H4 (cell line): Measurements from ENCODE around the gene RCC2. TPM values are rescaled to one million over a fixed set of nuclear protein-coding genes. Genes with fewer than 3 reads are reported as not detected.

Experiments used
- DNase-seq: peaks from one replicate; pipeline ENCODE4 v3.0.0-alpha.2; 2015; ENCODE audit warnings: low spot score
- total RNA-seq: library from RNA; depleted of rRNA; stranded (reverse); fragments of >200 nt; shearing (Covaris generic); gene quantifications from 2 replicates; pipeline ENCODE4 v1.2.3, GENCODE V29; 2014

Gene RCC2
- total RNA-seq, 1 experiment from 2014 or later = 60.0 TPM

DNA sequence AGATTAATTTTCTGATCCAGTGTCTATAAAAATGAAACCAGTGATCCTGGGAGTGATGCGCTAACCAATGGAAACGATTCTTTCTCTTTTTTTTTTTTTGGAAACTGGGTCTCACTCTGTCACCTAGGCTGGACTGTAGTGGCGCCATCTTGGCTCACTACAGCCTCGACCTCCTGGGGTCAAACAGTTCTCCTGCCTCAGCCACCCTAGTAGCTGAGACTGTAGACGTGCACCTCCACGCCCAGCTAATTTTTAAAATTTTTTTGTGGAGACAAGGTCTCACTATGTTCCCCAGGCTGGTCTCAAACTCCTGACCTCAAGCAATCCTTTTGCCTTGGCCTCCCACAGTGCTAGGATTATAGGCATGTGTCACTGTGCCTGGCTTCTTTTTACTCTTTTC lies 3.4 kb upstream of the RCC2 start:
- DNase-seq = no peak

DNA sequence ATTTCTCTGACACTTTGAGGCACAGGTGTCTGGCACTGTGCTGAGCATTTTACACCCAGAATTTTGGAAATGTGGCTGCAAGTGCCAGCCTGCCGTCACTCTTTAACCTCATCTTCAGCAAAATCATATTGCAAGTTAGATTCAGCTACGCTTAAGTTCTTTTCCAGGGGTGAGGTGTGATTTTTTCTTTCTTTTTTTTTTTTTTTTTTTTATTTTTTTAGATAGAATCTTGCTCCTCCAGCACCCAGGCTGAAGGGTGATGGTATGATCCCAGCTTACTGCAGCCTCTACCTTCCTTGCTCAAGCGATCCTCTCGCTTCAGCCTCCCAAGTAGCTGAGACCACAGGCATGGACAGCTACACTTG lies 2.5 kb upstream of the RCC2 start:
- DNase-seq = no peak

DNA sequence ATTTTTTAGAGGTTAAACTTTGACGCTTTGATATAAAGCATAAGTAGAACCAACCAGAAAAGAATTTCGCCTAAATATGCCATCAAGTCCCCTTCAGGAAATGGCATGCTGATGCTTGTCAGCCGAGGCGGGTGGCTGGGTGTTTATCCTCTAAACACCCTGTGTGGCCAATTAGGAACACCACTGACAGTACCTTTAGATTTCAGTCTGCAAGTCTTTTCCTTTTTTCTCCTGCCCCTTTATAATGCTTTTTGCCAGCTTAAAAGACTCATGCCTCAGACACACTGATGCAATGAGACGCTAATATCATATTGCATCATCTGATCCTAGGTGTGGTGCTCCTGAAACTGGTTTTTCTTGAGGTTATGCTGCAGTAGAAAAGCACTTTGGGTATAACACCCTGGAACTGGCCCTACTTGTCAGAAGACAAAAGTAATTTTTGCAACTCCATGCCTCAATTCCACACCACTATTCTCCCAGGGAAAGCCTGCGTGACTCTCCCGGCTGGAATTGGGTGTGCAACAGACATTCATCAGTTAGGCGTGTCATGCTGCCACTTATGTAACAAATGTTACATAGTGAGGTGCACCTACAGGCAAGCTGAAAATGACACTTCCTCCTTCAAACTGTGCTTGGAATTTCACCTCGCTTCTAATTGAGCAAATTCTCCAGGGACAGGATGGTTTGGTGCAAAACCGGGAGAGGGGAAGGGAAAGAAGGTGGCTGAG lies 2.0 kb upstream of the RCC2 start:
- peak; percentile 64 for DNase-seq

- no peak for DNase-seq
These were observed 1.3 kb upstream of the RCC2 start for GRCh38 chr1:17440827-17441168.

- no peak for DNase-seq
These were observed 773 bp upstream of the RCC2 start for GRCh38 chr1:17440074-17440826.

DNA sequence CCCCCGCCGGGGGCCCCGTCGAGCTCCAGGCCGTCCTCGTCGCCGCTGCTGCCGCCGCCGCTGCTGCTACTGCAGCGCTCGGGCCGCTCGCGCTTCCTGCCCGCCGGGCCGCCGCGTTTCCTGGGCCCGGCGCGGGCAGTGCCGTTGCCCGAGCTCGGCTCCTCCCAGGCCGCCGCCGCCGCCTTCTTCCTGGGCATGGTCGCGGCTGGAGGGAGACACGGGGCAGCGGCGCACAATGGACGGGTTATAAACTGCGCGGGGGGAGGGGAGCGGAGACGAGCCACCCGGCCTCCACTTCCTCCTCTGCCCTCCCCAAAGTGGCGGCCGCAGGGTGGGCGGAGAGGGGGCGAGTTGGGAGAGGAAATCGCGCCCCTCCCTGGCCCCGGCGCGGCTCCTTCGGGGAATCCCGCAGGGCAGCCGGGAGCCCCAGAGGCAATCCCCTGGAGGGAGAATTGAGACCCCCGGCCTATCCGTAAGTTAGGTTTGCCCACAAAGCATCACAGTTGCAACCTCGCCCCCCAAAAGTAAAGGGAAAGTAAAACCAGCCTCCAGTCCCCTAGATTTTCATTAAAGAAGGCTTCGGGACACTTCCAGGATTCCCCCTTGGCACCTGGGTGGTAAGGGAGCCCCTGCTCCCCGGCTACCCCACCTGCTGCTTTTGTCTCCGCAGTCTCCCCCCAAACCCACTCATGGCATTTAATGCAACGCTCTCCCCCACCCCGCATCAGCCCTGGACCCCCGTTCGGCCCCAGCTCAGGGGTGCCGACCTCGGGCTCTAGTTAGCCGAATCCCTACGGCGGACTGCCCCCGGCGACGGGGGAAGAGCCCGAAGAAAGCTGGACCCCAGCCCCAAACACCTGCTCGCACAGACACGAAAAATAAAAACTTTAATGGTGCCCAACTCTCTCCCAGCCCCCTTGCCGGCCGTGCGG lies 893 bp downstream of the RCC2 start:
- DNase-seq = peak; percentile 48

DNA sequence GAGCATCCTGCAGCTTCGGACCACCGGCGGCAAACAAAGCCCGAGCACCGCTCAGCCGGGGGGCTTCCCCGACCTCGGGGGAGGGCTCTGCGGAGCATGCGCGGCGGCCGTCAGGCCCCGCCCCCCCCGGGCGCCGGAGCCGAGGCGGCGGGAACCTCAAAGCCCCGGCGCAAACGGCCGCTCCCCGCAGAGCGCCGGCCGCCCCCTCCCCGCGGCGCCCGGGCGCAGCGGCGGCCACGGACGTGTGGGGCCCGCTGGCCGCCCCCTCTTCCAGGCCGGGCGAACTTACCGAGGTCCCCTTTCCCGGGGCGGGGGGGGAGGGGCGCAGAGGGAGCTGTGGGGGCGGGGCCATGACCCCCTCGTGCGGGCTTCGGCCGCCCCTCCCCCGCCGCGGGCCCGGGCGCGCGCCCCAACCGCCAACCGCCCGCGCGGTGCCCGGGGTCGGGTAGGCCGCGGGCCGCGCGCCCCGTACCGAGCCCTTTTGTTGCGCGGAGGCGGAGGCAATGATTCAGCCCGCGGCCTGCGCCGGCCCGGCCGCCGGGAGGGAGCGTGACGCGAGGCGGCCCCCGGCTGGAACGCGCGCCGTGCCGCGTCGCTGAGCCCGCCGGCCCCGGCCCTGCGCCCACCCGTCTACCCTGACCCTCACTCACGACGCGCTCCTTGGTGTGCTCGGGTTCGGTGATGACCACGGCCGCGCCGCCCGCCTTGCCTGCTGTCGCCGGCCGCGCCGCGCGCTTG lies 1.7 kb downstream of the RCC2 start:
- DNase-seq = no peak

DNA sequence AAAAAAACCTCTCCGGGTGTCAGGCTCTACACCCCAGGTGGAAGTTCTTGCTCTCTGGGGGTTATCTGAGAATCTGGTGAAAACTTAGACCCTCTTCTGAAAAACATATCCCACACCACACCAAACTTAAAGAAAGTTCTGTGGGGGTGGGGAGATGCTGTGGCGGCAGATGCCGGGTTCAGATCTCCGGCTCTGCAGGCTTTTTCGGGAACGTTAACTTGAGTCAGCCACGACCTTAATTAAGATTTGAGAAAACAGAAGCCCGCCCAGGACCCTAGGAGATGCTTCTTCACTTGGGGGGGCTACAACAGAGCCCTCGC lies 2.3 kb downstream of the RCC2 start:
- DNase-seq = no peak

DNA sequence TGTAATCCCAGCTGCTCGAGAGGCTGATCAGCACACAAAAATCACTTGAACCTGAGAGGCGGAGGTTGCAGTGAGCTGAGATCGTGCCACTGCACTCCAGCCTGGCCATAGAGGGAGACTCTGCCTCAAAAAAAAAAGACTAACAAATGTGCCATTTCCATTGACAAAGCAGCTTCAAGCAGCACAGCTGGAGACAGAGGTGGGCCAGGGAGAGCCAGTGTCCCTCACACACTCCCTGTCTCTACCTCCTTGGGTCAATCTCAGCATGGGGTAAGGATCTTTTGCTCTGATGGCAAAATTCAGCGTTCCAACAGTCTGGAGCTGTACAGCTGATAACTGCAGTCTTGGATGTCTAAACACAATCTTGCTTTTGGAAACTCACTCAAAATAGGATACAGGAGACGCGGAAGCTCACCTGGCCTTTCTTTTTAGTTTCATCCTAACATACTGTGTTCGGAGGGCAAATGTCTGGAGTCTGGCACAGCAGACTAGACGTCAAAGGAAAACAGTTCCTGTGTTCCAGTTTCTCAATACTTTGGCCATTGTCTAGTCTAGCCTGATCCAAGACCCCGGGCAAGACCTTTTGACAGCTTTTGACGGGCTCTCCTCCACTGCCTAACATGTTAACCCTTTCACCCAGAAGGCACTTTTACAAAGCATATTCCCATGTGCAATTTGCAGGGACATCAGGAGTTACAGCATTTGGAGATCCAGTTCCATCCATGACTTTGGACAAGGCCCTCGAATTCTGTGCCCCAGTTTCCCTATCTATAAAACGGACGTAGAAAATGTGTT lies 2.9 kb downstream of the RCC2 start:
- DNase-seq = no peak

GRCh38 chr1:17434601-17435000 lies 4.9 kb downstream of the RCC2 start:
- DNase-seq = no peak

GRCh38 chr1:17434016-17434415 lies 5.5 kb downstream of the RCC2 start:
- no peak for DNase-seq

DNA sequence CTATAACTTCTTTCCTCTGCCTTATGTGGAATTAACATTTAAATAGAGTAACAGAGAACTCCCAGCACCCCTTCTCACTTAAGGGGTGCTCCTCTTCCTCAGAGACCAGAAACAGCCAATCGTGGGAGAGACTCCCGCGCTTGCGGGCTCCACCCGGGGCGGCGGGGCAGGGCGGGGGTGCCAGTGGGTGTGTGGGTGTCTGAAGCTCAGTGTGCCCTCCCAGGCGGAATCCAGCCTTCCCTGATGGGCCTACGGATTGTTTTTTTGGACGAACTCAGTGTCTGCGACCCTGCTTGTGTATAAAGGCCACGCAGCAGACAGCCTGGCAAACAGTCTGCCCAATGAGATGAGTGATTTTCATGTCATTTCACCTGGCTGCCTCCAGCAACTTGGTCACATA lies 6.2 kb downstream of the RCC2 start:
- DNase-seq = no peak

DNA sequence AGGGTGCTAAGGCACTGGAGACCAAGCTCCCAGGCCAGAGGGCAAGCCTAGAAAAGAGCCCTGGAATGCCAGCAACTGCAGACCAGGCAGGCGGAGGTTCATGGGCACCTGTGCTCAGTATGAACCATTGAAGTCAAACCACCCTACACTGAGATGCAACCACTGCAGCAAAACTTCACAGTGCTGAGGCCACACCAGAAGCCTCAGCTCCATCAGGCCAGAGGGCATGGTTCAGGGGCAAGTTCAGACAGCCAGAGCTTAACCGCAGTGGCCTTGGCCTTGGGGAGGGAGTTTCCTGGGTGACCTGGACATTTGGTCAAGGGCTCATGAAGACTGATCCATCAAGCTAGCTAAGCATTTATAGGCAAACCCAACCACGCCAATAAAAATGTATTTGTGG lies 7.1 kb downstream of the RCC2 start:
- DNase-seq = no peak

- no peak for DNase-seq
These were observed 10.3 kb downstream of the RCC2 start for GRCh38 chr1:17429183-17429582.

DNA sequence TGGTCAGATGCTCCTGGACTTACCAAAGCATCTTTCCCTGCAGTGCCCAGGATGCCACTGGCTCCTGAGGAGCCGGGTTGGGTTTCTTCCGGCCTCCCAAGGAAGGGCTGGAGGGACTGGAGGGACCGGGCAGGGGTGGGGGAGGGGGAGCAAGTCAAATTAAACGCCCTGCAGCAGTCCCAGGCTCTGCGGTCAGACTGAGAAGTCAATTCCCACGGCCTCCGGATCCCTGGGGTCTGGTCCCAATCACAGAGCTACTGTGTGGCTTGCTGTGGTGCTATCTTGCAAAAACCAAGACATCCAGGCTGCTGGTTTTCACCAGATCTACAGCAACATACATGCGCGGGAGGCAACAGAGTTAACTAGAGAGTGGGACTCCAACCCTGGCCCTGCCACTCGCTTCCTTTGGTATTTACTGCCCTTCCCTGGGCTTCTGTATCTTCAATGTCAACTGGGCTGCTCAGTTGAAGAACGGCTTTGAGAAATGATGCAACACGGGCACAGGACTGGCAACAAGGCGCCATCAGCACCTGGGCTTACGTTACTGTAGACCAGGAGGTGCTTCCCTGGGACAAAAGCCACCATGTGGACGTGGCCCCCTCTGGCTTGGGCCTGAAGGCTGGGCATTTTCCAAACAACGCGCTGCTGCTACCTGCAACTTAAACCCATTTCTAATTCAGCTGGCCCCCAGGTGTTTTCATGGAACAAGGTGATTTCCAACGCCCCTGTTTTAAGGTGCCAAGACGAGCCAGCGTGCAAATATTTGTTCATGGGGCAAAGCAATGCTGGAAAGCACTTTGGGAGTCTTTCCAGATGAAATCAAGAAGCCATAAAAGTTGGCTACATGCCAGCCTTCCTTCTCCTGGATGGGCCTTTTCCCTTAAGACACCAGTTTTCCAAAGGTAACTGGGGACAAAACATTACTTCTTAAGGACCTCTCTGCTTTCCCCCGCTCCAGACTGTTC lies 11.5 kb downstream of the RCC2 start:
- DNase-seq = no peak

GRCh38 chr1:17425806-17426600 lies 13.5 kb downstream of the RCC2 start:
- no peak for DNase-seq

DNA sequence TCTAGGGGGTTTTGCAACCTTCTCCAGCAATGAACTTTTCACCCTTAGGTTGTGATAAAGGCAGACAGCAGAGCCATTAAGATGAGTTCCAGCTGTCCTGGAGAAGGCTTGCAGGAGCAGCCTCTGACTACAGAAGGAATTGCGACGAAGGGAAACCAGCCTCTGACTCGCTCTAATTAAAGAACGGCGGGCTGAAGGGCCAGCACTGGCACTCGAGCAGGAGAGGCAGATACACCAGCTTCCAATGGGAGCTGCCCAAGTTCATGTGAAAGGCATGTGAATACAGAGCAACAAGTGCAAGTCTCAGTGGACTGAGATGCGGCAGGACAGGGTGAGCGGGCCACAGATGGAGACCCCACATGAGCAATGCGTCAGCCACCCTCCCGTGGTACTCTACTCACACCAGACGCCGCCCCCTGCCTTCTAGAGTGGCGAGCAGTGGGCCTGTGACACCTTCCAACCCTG lies 15.7 kb downstream of the RCC2 start:
- DNase-seq = no peak

- DNase-seq = no peak
These were observed 17.0 kb downstream of the RCC2 start for GRCh38 chr1:17422461-17422860.

- no peak for DNase-seq
These were observed 19.0 kb downstream of the RCC2 start for GRCh38 chr1:17420391-17420918.
